GM19372 (cell line): ENCODE data around the gene PARP14.
"Not testable (repeated sequence)": the region's sequence is repeated elsewhere in the genome, so short reads cannot be mapped to it uniquely, and the experiment has no call there.

Experiments
- ATAC-seq: cut with Tn5 transposase; IDR thresholded peaks from one replicate; pipeline ENCODE4 v1.9.1; 2021; ENCODE audit warnings: mild to moderate bottlenecking, low read depth, moderate library complexity; ENCODE audit not compliant: unreplicated experiment

The PARP14 gene

GRCh38 chr3:122678506-122678905 lies 2.1 kb upstream of the PARP14 start:
- no peak for ATAC-seq

GRCh38 chr3:122679085-122679881 lies 1.4 kb upstream of the PARP14 start:
- ATAC-seq, result no peak

- ATAC-seq, result no peak
Measured at GRCh38 chr3:122679882-122680474, 661 bp upstream of the PARP14 start.

GRCh38 chr3:122681284-122681973 lies 790 bp downstream of the PARP14 start:
- no peak for ATAC-seq

GRCh38 chr3:122681974-122682409 lies 1.4 kb downstream of the PARP14 start:
- no peak for ATAC-seq

- ATAC-seq, result not testable (repeated sequence)
Measured at GRCh38 chr3:122682778-122683411, 2.3 kb downstream of the PARP14 start.

- ATAC-seq, result no peak
Measured at GRCh38 chr3:122687298-122687697, 6.7 kb downstream of the PARP14 start.

- no peak for ATAC-seq
Measured at GRCh38 chr3:122688996-122689395, 8.4 kb downstream of the PARP14 start.

GRCh38 chr3:122689587-122689986 lies 8.9 kb downstream of the PARP14 start:
- ATAC-seq, result no peak

GRCh38 chr3:122690096-122690495 lies 9.5 kb downstream of the PARP14 start:
- no peak for ATAC-seq

- ATAC-seq, result no peak
Measured at GRCh38 chr3:122691195-122691594, 10.6 kb downstream of the PARP14 start.

GRCh38 chr3:122692674-122693073 lies 12.0 kb downstream of the PARP14 start:
- ATAC-seq, result no peak

- no peak for ATAC-seq
Measured at GRCh38 chr3:122694966-122695365, 14.3 kb downstream of the PARP14 start.

GRCh38 chr3:122695927-122696561 lies 15.4 kb downstream of the PARP14 start:
- no peak for ATAC-seq

GRCh38 chr3:122697952-122698620 lies 17.4 kb downstream of the PARP14 start:
- no peak for ATAC-seq

GRCh38 chr3:122700193-122700592 lies 19.6 kb downstream of the PARP14 start:
- no peak for ATAC-seq

GRCh38 chr3:122705379-122705778 lies 24.7 kb downstream of the PARP14 start:
- ATAC-seq, result no peak

GRCh38 chr3:122710616-122711251 lies 30.1 kb downstream of the PARP14 start:
- not testable (repeated sequence) for ATAC-seq

GRCh38 chr3:122714273-122714672 lies 33.6 kb downstream of the PARP14 start:
- ATAC-seq, result no peak

- ATAC-seq, result no peak
Measured at GRCh38 chr3:122716667-122717066, 36.0 kb downstream of the PARP14 start.
